Endothelial cell of umbilical vein (primary cell): ENCODE results near the gene EIF1B. TPM values are rescaled to one million over a fixed set of nuclear protein-coding genes. Genes with fewer than 3 reads are reported as not detected.

Source experiments
- BruUV-seq: library from RNA; stranded (reverse); fragments of 400-500 nt; replicated peaks from 2 replicates; lab custom pipeline; 2021; lab: Mats Ljungman, UMichigan
- CTCF ChIA-PET: fragments of 300-600, 350-600 bp; sonication (Branson Sonifier 250); formaldehyde crosslinking; loops from one replicate; lab custom pipeline; 2021; ENCODE audit warnings: antibody characterized with exemption, inconsistent platforms; lab: Charles Lee
- POLR2A ChIA-PET: fragments of 300-600, 350-600 bp; sonication (Branson Sonifier 250); formaldehyde crosslinking; loops from one replicate; lab custom pipeline; 2021; ENCODE audit warnings: antibody characterized with exemption, inconsistent platforms; lab: Charles Lee
- DNase-seq: peaks from one replicate; pipeline ENCODE4 v3.0.0-alpha.2; 2011; ENCODE audit warnings: low read depth, low spot score
- FAIRE-seq: peaks from 2 replicates; lab custom pipeline; 2011; peaks lifted over from hg19 to GRCh38; lab: Jason Lieb, UNC
- H2AFZ ChIP-seq: 2 replicates; pipeline ENCODE4 v1.6.0; 2012; ENCODE audit warnings: low read depth, low read length, control low read depth, inconsistent platforms
- H3K27ac ChIP-seq: 2 replicates; pipeline ENCODE4 v1.5.1; 2011; ENCODE audit warnings: low read depth, mild to moderate bottlenecking, control low read depth, low read length, moderate library complexity; ENCODE audit not compliant: insufficient read depth
- H3K27me3 ChIP-seq, 2 experiments: 2 replicates each; pipeline versions ENCODE4 v1.6.0 to v1.6.1; 2011; ENCODE audit warnings: low read length in 2 of 2, mixed read lengths in 1 of 2; ENCODE audit not compliant: control insufficient read depth in 2 of 2, insufficient read depth in 2 of 2
- H3K36me3 ChIP-seq, 2 experiments: 2 replicates in 1 of 2; 3 replicates in 1 of 2; pipeline ENCODE4 v1.5.1; 2011; ENCODE audit warnings: low read length in 2 of 2, mild to moderate bottlenecking in 1 of 2, moderate library complexity in 1 of 2; ENCODE audit not compliant: control insufficient read depth in 2 of 2, insufficient read depth in 2 of 2; ENCODE audit errors: extremely low read depth in 1 of 2
- H3K4me1 ChIP-seq: 3 replicates; pipeline ENCODE4 v1.5.1; 2011; ENCODE audit warnings: mild to moderate bottlenecking, low read length; ENCODE audit not compliant: control insufficient read depth, insufficient read depth; ENCODE audit errors: extremely low read depth
- H3K4me2 ChIP-seq: 2 replicates; pipeline ENCODE4 v1.6.1; 2011; ENCODE audit warnings: low read length, control low read depth, mixed read lengths; ENCODE audit not compliant: insufficient read depth
- H3K4me3 ChIP-seq, 3 experiments: fragments of 200-600 bp in 1 of 3; sonication (generic), shearing (Covaris generic) in 1 of 3; replicated peaks in 1 of 3; 2 replicates each; pipeline ENCODE4 v1.5.1; 2011 to 2016; ENCODE audit warnings: control low read depth in 3 of 3, low read length in 3 of 3, mild to moderate bottlenecking in 2 of 3, inconsistent platforms in 1 of 3, low read depth in 1 of 3, moderate library complexity in 1 of 3; ENCODE audit not compliant: insufficient read depth in 1 of 3
- H3K79me2 ChIP-seq: 2 replicates; pipeline ENCODE4 v1.6.0; 2012; ENCODE audit warnings: low read length, inconsistent platforms; ENCODE audit not compliant: control insufficient read depth, insufficient read depth
- H3K9ac ChIP-seq: replicated peaks from 2 replicates; pipeline ENCODE3; 2011; ENCODE audit warnings: low read length, control low read depth; ENCODE audit not compliant: insufficient read depth; ENCODE audit errors: extremely low read depth
- H3K9me1 ChIP-seq: replicated peaks from 3 replicates; pipeline ENCODE4 v1.6.0; 2011; ENCODE audit warnings: mild to moderate bottlenecking, low read length; ENCODE audit not compliant: control insufficient read depth, insufficient read depth; ENCODE audit errors: extremely low read depth
- H3K9me3 ChIP-seq: replicated peaks from 2 replicates; pipeline ENCODE4 v1.5.1; 2012; ENCODE audit warnings: low read length, inconsistent platforms; ENCODE audit not compliant: control insufficient read depth, insufficient read depth
- H4K20me1 ChIP-seq: replicated peaks from 2 replicates; pipeline ENCODE3; 2011; ENCODE audit warnings: mild to moderate bottlenecking, low read length; ENCODE audit not compliant: control insufficient read depth, insufficient read depth; ENCODE audit errors: extremely low read depth
- CTCF ChIP-seq, 2 donors: IDR thresholded peaks; 1 replicate in 1 of 2; 2 replicates in 1 of 2; pipeline ENCODE4 v1.5.1; 2011; ENCODE audit warnings: low read length in 2 of 2, mild to moderate bottlenecking in 2 of 2, moderate library complexity in 2 of 2, control low read depth in 1 of 2, inconsistent platforms in 1 of 2, low read depth in 1 of 2; ENCODE audit not compliant: insufficient read depth in 1 of 2; ENCODE audit errors: extremely low read depth in 1 of 2
- EZH2 ChIP-seq: IDR thresholded peaks from 2 replicates; pipeline ENCODE4 v1.6.1; 2012; ENCODE audit warnings: borderline replicate concordance, low read depth, mild to moderate bottlenecking, moderate library complexity, low read length, inconsistent platforms; ENCODE audit not compliant: severe bottlenecking
- FOS ChIP-seq: IDR thresholded peaks from 2 replicates; pipeline ENCODE4 v1.6.1; 2011; ENCODE audit warnings: mild to moderate bottlenecking, low read length, moderate library complexity, borderline replicate concordance; ENCODE audit not compliant: insufficient read depth
- GATA2 ChIP-seq: IDR thresholded peaks from 2 replicates; pipeline ENCODE4 v1.7.0; 2011; ENCODE audit warnings: low read depth, mild to moderate bottlenecking, moderate library complexity, mixed read lengths, low read length; ENCODE audit not compliant: insufficient read length, insufficient read depth
- JUN ChIP-seq: IDR thresholded peaks from 2 replicates; pipeline ENCODE4 v1.6.1; 2011; ENCODE audit warnings: borderline replicate concordance, low read depth; ENCODE audit not compliant: insufficient read length, insufficient read depth
- MAX ChIP-seq: IDR thresholded peaks from 2 replicates; pipeline ENCODE4 v1.6.1; 2011; ENCODE audit not compliant: insufficient read depth, insufficient read length
- MYC ChIP-seq: IDR thresholded peaks from one replicate; pipeline ENCODE4 v1.6.1; 2011; ENCODE audit warnings: mild to moderate bottlenecking, low read depth, low read length
- POLR2A ChIP-seq: IDR thresholded peaks from 2 replicates; pipeline ENCODE4 v1.6.1; 2012; ENCODE audit warnings: low read depth, mild to moderate bottlenecking, control low read depth, low read length
- POLR2AphosphoS5 ChIP-seq: IDR thresholded peaks from 2 replicates; pipeline ENCODE4 v1.6.1; 2012; ENCODE audit warnings: low read depth, mild to moderate bottlenecking, control low read depth, low read length, moderate library complexity; ENCODE audit not compliant: insufficient read depth
- dilution Hi-C: fragments of 300-500 bp; cut with MboI; formaldehyde crosslinking; loops from one replicate; pipeline ENCODE4 v1.15.0; 2019; ENCODE audit warnings: low sequenced_read_pairs; ENCODE audit not compliant: extremely low pct_ligation_motif_present
- intact Hi-C: fragments of 100-400 bp; cut with micrococcal nuclease; formaldehyde crosslinking; loops from one replicate; pipeline ENCODE4 v1.10.0; 2022
- polyA plus RNA-seq, 4 experiments: library from polyadenylated mRNA; depleted of rRNA in 3 of 4; stranded (reverse) in 3 of 4; unstranded in 1 of 4; fragments of >200 nt; gene quantifications; 2 replicates each; pipeline versions ENCODE4 v1.2.1 to v1.2.3, GENCODE V29; 2011 to 2012; ENCODE audit warnings: missing spikeins in 1 of 4
- total RNA-seq: library from RNA; stranded (reverse); gene quantifications from 2 replicates; pipeline ENCODE4 v1.2.3, GENCODE V29; 2021

Gene EIF1B
- total and polyA plus RNA-seq, 2 donors (not counting 3 experiments of a cell fraction or from before 2014, with no cell fraction given), result 17.8 to 46.0 TPM

GRCh38 chr3:40292637-40293349 lies 16.7 kb upstream of the EIF1B start:
- BruUV-seq, result no TSS peak
- Histone ChIP-seq H3K79me2 (no peaks in the 10 kb centered on the region), H4K20me1 (no peaks in the 10 kb centered on the region), H3K9me1 (no peaks in the 10 kb centered on the region), H3K9ac (no peak overlapping the region), H3K4me3 (no peak overlapping the region), H3K9me3 (no peaks in the 10 kb centered on the region), H3K27me3 (no peaks in the 10 kb centered on the region), H2AFZ (no peak overlapping the region), H3K27ac (no peak overlapping the region), H3K4me1 (no peaks in the 10 kb centered on the region), H3K4me2 (no peak overlapping the region), H3K36me3 (no peaks in the 10 kb centered on the region)
- TF ChIP-seq EZH2 (no peak), JUN (no peak), MYC (no peak), MAX (no peak), FOS (no peak), GATA2 (no peak), POLR2AphosphoS5 (no peak), CTCF (IDR thresholded peaks at IDR 0.05; ENCODE audit: extremely low read depth in 1 of 2, insufficient read depth in 1 of 2, low read depth in 1 of 2, low read length in 2 of 2) (no peak), POLR2A (no peak)
- CTCF ChIA-PET, result interaction anchor here (1.1 kb wide), 1 partner anchor 12 kb away, joined by 3 read pairs; no protein-coding TSS in a partner anchor
- POLR2A ChIA-PET, result no interaction called here
- intact Hi-C loops (no loop called here), dilution Hi-C loops (no loop called here)
- FAIRE-seq (no peak), DNase-seq (no peak)
